HFFc6 (cell line): ENCODE data around the gene DCUN1D3. TPM values are rescaled to one million over a fixed set of nuclear protein-coding genes. Genes with fewer than 3 reads are reported as not detected.

ENCODE experiments used
- DNase-seq: peaks from one replicate; pipeline ENCODE4 v3.0.0-alpha.2; 2018
- H3K27ac Mint-ChIP-seq: 2 replicates; pipeline ENCODE4 v1.8.0; 2020; ENCODE audit warnings: mild to moderate bottlenecking, mixed read lengths
- H3K27me3 Mint-ChIP-seq: 2 replicates; pipeline ENCODE4 v1.8.0; 2021; ENCODE audit warnings: mild to moderate bottlenecking, moderate library complexity, mixed read lengths; ENCODE audit not compliant: insufficient read depth
- H3K36me3 Mint-ChIP-seq: 2 replicates; pipeline ENCODE4 v1.8.0; 2021; ENCODE audit warnings: low read depth, mixed read lengths
- H3K4me1 Mint-ChIP-seq: 2 replicates; pipeline ENCODE4 v1.8.0; 2020; ENCODE audit warnings: low read depth, mixed read lengths
- H3K4me3 Mint-ChIP-seq: 2 replicates; pipeline ENCODE4 v1.8.0; 2020; ENCODE audit warnings: mild to moderate bottlenecking, moderate library complexity, mixed read lengths
- H3K9me3 Mint-ChIP-seq: 2 replicates; pipeline ENCODE4 v1.8.0; 2020; ENCODE audit warnings: mild to moderate bottlenecking, mixed read lengths
- total RNA-seq, 6 experiments: library from RNA; stranded (reverse); fragmentation: NEBNext Ultra II Directional; extraction: Animal tissue kit (Norgen Biotek cat#: 25700); gene quantifications; 2 replicates in 1 of 6; 3 replicates in 5 of 6; pipeline ENCODE4 v1.2.3, GENCODE V29; 2021
- TF ChIP-seq, protein P1 (sequence below): fragments of 200-600 bp; sonication (generic); IDR thresholded peaks from 2 replicates; pipeline ENCODE4 v1.5.0; 2021; ENCODE audit warnings: antibody characterized with exemption, mild to moderate bottlenecking

DCUN1D3 gene
- total RNA-seq, 6 experiments from 2014 or later: 29.2 to 41.0 (median 32.1) TPM

DNA sequence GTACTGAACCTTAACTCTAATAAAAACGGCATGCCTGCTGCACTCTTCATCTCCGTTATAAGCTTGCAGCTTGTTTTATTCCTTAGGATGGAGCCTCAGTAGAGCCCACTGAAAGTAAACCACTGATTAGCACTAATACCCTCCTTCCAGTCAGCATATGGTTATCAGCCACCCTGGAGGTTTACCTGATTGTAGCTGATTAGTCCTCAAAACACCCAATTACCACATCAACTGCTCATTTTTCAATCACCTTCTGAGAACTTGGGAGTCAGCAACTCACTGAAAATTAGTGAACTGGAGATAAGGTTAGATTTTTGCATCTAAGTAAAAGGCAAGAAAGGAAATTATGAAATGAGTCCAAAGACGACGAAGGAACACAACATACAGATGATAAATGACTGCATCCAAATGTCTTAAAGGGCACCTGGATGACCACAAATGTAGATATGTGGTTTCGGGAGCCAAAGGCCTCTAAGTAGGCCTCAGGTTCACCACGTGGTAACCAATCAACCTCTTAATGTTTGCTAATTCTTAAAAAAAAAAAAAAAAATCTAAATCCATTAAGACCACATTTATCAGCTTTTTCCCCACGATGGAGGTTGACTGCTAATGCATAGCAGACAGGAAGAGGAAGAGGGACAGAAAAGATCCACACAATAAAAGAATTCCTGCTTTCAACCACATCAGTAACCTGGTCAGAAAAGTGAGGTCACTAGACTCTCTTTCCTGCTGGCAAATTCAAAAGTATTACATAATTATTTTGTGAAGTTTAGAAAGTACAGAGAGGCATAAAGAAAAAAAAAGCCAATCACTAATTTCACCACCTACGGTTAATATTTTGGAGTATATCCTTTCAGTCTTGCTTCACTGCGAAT lies 28.0 kb downstream of the DCUN1D3 start:
- Mint-ChIP-seq H3K4me3 (no peak overlapping the region), H3K27ac (no peak overlapping the region), H3K4me1 (peaks cover 95% of the 10 kb centered on the region), H3K9me3 (no peaks in the 10 kb centered on the region), H3K36me3 (peaks cover 35% of the 10 kb centered on the region), H3K27me3 (peaks cover 2% of the 10 kb centered on the region; the same call in 1 of the 2 replicates)
- TF ChIP-seq, protein P1, sequence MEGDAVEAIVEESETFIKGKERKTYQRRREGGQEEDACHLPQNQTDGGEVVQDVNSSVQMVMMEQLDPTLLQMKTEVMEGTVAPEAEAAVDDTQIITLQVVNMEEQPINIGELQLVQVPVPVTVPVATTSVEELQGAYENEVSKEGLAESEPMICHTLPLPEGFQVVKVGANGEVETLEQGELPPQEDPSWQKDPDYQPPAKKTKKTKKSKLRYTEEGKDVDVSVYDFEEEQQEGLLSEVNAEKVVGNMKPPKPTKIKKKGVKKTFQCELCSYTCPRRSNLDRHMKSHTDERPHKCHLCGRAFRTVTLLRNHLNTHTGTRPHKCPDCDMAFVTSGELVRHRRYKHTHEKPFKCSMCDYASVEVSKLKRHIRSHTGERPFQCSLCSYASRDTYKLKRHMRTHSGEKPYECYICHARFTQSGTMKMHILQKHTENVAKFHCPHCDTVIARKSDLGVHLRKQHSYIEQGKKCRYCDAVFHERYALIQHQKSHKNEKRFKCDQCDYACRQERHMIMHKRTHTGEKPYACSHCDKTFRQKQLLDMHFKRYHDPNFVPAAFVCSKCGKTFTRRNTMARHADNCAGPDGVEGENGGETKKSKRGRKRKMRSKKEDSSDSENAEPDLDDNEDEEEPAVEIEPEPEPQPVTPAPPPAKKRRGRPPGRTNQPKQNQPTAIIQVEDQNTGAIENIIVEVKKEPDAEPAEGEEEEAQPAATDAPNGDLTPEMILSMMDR: no peak
- no peak for DNase-seq

DNA sequence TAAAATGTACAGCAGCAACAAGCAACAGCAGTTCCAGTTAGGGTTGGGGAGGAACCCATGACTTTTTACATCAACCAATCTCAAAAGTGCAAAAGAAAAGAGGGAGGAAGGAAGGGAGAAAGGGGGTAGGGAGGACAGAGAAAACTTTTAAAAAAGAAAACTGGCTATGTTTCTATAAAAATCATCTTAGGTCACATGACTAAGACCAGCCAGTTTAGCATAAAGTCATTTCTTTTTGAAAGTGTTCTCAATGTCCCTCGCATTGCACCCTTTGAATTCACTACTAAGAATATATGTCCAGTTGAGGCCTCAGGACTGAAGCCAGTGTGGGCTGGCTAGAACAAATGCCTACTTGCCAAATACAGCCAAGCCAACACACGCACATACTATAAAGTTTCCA lies 28.9 kb downstream of the DCUN1D3 start:
- TF ChIP-seq, protein P1: no peak
- Mint-ChIP-seq H3K27ac (peak overlapping the region; percentile 61; the same call in 1 of the 2 replicates), H3K36me3 (peaks cover 31% of the 10 kb centered on the region), H3K27me3 (peaks cover 2% of the 10 kb centered on the region; the same call in 1 of the 2 replicates), H3K4me1 (peaks cover 97% of the 10 kb centered on the region), H3K4me3 (no peak overlapping the region), H3K9me3 (no peaks in the 10 kb centered on the region)
- no peak for DNase-seq

DNA sequence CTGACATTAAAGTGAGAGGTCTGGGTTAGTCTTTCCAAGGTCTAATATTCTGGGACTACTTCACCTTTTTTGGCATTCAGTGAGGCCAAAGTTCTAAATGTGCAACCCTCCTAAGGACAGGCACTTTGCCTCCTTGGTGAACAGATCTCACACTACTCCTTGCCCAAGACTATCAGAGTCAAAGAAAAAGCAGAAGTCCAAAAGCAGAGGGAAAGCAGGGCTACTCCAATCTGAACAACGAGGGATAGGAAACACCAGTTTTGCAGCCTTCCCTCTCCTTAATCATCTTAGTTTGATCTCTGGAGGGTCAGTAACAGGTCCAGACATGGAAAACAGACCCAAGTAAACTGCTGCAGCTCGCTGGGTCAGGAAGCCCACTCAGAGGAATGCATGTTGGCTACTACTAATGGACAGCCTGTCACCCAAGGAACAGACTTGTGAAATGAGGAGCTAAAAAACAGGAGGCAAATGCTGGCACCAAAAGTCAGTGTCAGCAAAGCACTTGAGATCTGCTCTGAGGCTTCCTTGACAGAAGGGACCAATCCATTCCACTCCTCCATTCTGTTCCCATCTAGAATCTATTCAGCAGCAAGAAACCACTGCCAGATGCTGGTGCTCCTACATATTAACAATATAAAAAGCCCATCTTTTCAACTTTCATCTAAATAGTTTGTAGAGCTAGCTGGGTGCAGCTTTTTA lies 29.9 kb downstream of the DCUN1D3 start:
- Mint-ChIP-seq H3K36me3 (peaks cover 24% of the 10 kb centered on the region), H3K4me3 (no peak overlapping the region), H3K4me1 (peaks cover 97% of the 10 kb centered on the region), H3K27ac (peak overlapping the region; percentile 61), H3K27me3 (peaks cover 2% of the 10 kb centered on the region; the same call in 1 of the 2 replicates), H3K9me3 (no peaks in the 10 kb centered on the region)
- DNase-seq: no peak
- TF ChIP-seq, protein P1: no peak

DNA sequence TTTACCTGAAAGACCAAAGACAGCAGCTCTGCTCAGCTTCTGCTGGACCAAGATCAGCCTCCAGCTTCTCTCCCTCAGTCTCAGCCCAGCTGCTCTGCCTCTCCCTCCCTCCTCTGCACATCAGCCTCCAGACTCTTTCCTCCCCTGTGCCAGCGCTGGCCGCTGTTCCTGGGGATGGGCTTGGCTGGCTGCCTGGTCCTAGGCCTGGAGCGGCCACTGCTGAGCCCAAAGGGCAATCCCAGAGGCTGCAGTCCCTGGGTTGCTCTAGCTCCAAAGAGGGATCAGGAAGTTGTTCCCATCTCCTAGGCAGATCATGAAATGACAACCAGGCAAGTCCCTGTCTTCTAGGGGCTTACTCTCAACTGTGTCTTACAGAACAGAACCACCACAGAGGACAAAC lies 31.3 kb downstream of the DCUN1D3 start:
- Mint-ChIP-seq H3K4me1 (peaks cover 97% of the 10 kb centered on the region), H3K9me3 (no peaks in the 10 kb centered on the region), H3K36me3 (peaks cover 29% of the 10 kb centered on the region), H3K4me3 (peak overlapping the region; percentile 11; the same call in 1 of the 2 replicates), H3K27ac (peak overlapping the region; percentile 99), H3K27me3 (peaks cover 2% of the 10 kb centered on the region; the same call in 1 of the 2 replicates)
- peak; percentile 46 for DNase-seq
- TF ChIP-seq, protein P1: no peak

DNA sequence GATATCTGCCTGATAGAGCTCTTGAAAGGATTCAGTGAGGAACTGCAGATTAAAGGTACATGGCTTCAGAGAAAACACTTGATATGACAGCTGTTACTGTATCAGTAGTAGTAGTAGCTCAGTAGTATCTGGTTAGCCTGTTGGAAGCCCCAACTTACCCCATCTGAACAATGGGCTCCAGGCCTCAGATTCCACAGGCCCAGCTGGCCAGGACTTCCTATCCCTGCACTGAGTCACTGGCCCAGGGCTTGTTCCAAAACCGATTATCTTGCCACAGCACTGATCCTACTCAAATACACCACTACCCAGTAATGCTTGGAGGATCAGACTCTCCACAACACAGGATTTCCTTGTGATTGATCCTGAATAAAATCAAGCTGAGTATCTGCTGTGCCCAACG lies 32.6 kb downstream of the DCUN1D3 start:
- Mint-ChIP-seq H3K27ac (peak overlapping the region; percentile 99), H3K9me3 (no peaks in the 10 kb centered on the region), H3K4me1 (peaks cover 100% of the 10 kb centered on the region), H3K27me3 (peaks cover 2% of the 10 kb centered on the region; the same call in 1 of the 2 replicates), H3K4me3 (peak overlapping the region; percentile 7; the same call in 1 of the 2 replicates), H3K36me3 (peaks cover 30% of the 10 kb centered on the region)
- peak; percentile 37 for DNase-seq
- TF ChIP-seq, protein P1: no peak
